ENCODE measurements around the gene PAQR6. TPM values are rescaled to one million over a fixed set of nuclear protein-coding genes. Genes with fewer than 3 reads are reported as not detected.
"Not testable (repeated sequence)": the region's sequence is repeated elsewhere in the genome, so short reads cannot be mapped to it uniquely, and the experiment has no call there.

PAQR6 gene
- total and polyA plus RNA-seq, 4 donors: 0.22 to 0.85 (median 0.49) TPM

DNA sequence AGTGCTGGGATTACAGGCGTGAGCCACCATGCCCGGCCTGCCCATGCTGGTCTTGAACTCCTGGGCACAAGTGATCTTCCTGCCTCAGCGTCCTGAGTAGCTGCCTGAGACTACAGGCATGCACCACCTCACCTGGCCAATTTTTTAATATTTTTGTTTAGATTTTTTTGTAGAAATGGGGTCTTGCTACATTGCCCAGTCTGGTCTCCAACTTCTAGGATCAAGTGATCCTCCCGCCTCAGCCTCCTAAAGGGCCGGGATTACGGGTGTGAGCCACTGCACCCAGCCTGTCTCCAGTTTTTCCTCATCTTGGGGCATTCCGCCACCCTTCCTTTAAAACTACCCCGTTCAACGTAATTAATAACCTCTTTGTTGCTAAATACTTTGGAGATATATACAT, 27.6 kb downstream of the PAQR6 start:
- TF ChIP-seq RAD21 (IDR thresholded peaks at IDR 0.05) (no peak), EGR1 (IDR thresholded peaks at IDR 0.05; ENCODE audit: low read depth in 2 of 2) (no peak), GABPA (IDR thresholded peaks at IDR 0.05 in 1 of 2, conservative IDR thresholded peaks at IDR 0.05 in 1 of 2) (no peak), FOXA1 (IDR thresholded peaks at IDR 0.05) (no peak)
- TF ChIP-seq, protein P1, sequence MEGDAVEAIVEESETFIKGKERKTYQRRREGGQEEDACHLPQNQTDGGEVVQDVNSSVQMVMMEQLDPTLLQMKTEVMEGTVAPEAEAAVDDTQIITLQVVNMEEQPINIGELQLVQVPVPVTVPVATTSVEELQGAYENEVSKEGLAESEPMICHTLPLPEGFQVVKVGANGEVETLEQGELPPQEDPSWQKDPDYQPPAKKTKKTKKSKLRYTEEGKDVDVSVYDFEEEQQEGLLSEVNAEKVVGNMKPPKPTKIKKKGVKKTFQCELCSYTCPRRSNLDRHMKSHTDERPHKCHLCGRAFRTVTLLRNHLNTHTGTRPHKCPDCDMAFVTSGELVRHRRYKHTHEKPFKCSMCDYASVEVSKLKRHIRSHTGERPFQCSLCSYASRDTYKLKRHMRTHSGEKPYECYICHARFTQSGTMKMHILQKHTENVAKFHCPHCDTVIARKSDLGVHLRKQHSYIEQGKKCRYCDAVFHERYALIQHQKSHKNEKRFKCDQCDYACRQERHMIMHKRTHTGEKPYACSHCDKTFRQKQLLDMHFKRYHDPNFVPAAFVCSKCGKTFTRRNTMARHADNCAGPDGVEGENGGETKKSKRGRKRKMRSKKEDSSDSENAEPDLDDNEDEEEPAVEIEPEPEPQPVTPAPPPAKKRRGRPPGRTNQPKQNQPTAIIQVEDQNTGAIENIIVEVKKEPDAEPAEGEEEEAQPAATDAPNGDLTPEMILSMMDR (IDR thresholded peaks at IDR 0.05; ENCODE audit: low read depth, low read length, missing input control): no peak
- no peak overlapping the region for H3K27ac ChIP-seq (ENCODE audit: low read depth in 1 of 2, low read length in 2 of 2)
- H3K36me3 ChIP-seq (ENCODE audit: control insufficient read depth in 4 of 4, insufficient read depth in 3 of 4, low read depth in 1 of 4, low read length in 3 of 4): peaks cover 5 to 25% (median 16%) of the 10 kb centered on the region in 4 donors
- 88% methylated on average over 9 of the region's 9 CpGs for WGBS
- no peak overlapping the region for H3K9ac ChIP-seq (ENCODE audit: low read depth in 1 of 2, low read length in 2 of 2)
- no peak overlapping the region for H3K4me3 ChIP-seq (ENCODE audit: low read depth in 1 of 3, low read length in 3 of 3)
- no peak for DNase-seq (ENCODE audit: low spot score)
- H3K27me3 ChIP-seq (ENCODE audit: control insufficient read depth in 4 of 4, insufficient read depth in 4 of 4, low read length in 3 of 4): no peaks in the 10 kb centered on the region
- H3K9me3 ChIP-seq (ENCODE audit: control insufficient read depth in 4 of 4, low read length in 3 of 4): no peaks in the 10 kb centered on the region
- H3K4me1 ChIP-seq (ENCODE audit: control insufficient read depth in 4 of 4, insufficient read depth in 4 of 4, low read length in 3 of 4): peaks cover 2 to 26% (median 18%) of the 10 kb centered on the region in 4 donors

DNA sequence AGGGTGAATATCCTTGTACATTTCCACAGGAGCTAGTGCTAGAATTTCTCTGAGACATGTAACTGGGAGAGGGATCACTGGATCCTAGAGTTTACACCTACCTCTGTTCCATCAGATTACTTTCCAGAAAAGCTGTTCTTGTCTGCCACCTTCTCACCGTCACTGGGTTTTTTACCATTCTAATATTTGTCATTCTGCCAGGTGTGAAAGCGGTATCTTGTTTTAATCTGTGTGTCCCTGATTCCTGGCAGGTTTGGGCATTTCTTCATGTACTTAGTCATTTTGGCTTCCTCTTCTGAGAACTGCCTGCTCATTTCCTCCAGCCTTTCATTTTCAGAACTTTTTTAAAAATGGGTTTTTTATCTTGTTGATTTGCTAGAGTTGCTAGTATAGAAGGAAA, 30.0 kb downstream of the PAQR6 start:
- TF ChIP-seq GABPA (IDR thresholded peaks at IDR 0.05 in 1 of 2, conservative IDR thresholded peaks at IDR 0.05 in 1 of 2) (no peak), RAD21 (IDR thresholded peaks at IDR 0.05) (peak in 1 of 2 donors; percentile 12), RXRA (IDR thresholded peaks at IDR 0.05) (no peak), YY1 (IDR thresholded peaks at IDR 0.05) (peak; percentile 30), HNF4A (conservative IDR thresholded peaks at IDR 0.05) (peak in 1 of 2 donors; percentile 3)
- TF ChIP-seq, protein P2, sequence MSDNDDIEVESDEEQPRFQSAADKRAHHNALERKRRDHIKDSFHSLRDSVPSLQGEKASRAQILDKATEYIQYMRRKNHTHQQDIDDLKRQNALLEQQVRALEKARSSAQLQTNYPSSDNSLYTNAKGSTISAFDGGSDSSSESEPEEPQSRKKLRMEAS (IDR thresholded peaks at IDR 0.05): peak; percentile 15
- TF ChIP-seq, protein P3, sequence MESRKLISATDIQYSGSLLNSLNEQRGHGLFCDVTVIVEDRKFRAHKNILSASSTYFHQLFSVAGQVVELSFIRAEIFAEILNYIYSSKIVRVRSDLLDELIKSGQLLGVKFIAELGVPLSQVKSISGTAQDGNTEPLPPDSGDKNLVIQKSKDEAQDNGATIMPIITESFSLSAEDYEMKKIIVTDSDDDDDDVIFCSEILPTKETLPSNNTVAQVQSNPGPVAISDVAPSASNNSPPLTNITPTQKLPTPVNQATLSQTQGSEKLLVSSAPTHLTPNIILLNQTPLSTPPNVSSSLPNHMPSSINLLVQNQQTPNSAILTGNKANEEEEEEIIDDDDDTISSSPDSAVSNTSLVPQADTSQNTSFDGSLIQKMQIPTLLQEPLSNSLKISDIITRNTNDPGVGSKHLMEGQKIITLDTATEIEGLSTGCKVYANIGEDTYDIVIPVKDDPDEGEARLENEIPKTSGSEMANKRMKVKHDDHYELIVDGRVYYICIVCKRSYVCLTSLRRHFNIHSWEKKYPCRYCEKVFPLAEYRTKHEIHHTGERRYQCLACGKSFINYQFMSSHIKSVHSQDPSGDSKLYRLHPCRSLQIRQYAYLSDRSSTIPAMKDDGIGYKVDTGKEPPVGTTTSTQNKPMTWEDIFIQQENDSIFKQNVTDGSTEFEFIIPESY (IDR thresholded peaks at IDR 0.05): peak; percentile 32
- TF ChIP-seq, protein P4, sequence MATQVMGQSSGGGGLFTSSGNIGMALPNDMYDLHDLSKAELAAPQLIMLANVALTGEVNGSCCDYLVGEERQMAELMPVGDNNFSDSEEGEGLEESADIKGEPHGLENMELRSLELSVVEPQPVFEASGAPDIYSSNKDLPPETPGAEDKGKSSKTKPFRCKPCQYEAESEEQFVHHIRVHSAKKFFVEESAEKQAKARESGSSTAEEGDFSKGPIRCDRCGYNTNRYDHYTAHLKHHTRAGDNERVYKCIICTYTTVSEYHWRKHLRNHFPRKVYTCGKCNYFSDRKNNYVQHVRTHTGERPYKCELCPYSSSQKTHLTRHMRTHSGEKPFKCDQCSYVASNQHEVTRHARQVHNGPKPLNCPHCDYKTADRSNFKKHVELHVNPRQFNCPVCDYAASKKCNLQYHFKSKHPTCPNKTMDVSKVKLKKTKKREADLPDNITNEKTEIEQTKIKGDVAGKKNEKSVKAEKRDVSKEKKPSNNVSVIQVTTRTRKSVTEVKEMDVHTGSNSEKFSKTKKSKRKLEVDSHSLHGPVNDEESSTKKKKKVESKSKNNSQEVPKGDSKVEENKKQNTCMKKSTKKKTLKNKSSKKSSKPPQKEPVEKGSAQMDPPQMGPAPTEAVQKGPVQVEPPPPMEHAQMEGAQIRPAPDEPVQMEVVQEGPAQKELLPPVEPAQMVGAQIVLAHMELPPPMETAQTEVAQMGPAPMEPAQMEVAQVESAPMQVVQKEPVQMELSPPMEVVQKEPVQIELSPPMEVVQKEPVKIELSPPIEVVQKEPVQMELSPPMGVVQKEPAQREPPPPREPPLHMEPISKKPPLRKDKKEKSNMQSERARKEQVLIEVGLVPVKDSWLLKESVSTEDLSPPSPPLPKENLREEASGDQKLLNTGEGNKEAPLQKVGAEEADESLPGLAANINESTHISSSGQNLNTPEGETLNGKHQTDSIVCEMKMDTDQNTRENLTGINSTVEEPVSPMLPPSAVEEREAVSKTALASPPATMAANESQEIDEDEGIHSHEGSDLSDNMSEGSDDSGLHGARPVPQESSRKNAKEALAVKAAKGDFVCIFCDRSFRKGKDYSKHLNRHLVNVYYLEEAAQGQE (IDR thresholded peaks at IDR 0.05): no peak
- Histone ChIP-seq H3K27me3 (ENCODE audit: control insufficient read depth in 4 of 4, insufficient read depth in 4 of 4, low read length in 3 of 4) (no peaks in the 10 kb centered on the region), H3K4me1 (ENCODE audit: control insufficient read depth in 4 of 4, insufficient read depth in 4 of 4, low read length in 3 of 4) (peaks cover 4 to 29% (median 23%) of the 10 kb centered on the region in 4 donors), H3K27ac (ENCODE audit: low read depth in 1 of 2, low read length in 2 of 2) (peak overlapping the region; percentile 81 to 91), H3K9me3 (ENCODE audit: control insufficient read depth in 4 of 4, low read length in 3 of 4) (no peaks in the 10 kb centered on the region), H3K36me3 (ENCODE audit: control insufficient read depth in 4 of 4, insufficient read depth in 3 of 4, low read depth in 1 of 4, low read length in 3 of 4) (peaks cover 5 to 16% (median 9%) of the 10 kb centered on the region in 4 donors), H3K9ac (ENCODE audit: low read depth in 1 of 2, low read length in 2 of 2) (peak overlapping the region; percentile 10 to 49), H3K4me3 (ENCODE audit: low read depth in 1 of 3, low read length in 3 of 3) (no peak overlapping the region)
- DNase-seq (ENCODE audit: low spot score): no peak
- WGBS: 14% methylated on average over 2 of the region's 2 CpGs

DNA sequence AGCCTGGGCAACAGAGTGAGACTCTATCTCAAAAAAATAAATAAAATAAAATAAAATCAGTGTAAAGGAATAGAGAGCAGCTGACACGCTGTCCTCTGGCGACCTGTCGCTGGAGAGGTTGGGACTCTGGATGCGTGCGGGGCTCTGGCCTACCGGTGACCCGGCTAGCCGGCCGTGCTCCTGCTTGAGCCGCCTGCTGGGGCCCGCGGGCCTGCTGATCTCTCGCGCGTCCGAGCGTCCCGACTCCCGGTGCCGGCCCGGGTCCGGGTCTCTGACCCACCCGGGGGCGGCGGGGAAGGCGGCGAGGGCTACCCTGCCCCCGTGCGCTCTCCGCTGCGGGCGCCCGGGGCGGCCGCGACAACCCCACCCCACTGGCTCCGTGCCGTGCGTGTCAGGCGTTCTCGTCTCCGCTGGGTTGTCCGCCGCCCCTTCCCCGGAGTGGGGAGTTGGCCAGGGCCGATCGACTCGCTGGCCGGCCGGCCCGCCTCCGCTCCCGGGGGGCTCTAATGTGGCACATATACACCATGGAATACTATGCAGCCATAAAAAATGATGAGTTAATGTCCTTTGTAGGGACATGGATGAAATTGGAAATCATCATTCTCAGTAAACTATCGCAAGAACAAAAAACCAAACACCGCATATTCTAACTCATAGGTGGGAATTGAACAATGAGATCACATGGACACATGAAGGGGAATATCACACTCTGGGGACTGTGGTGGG, 31.3 kb downstream of the PAQR6 start:
- not testable (repeated sequence) for H3K9me3 ChIP-seq (ENCODE audit: control insufficient read depth in 4 of 4, low read length in 3 of 4); H3K36me3 ChIP-seq (ENCODE audit: control insufficient read depth in 4 of 4, insufficient read depth in 3 of 4, low read depth in 1 of 4, low read length in 3 of 4); DNase-seq (ENCODE audit: low spot score); H3K9ac ChIP-seq (ENCODE audit: low read depth in 1 of 2, low read length in 2 of 2); H3K27me3 ChIP-seq (ENCODE audit: control insufficient read depth in 4 of 4, insufficient read depth in 4 of 4, low read length in 3 of 4); H3K4me3 ChIP-seq (ENCODE audit: low read depth in 1 of 3, low read length in 3 of 3); H3K27ac ChIP-seq (ENCODE audit: low read depth in 1 of 2, low read length in 2 of 2)
- H3K4me1 ChIP-seq (ENCODE audit: control insufficient read depth in 4 of 4, insufficient read depth in 4 of 4, low read length in 3 of 4): peaks cover 4 to 37% (median 26%) of the 10 kb centered on the region in 4 donors
- WGBS: 94% methylated on average over 55 of the region's 55 CpGs

Measured in liver (tissue), 9 donors.